MCF 10A (cell line): Measurements from ENCODE around the gene PAQR3. TPM values are rescaled to one million over a fixed set of nuclear protein-coding genes. Genes with fewer than 3 reads are reported as not detected.
A peak's percentile ranks its signal among the peaks of the same experiment; 100 is the strongest.

ENCODE experiments used
- BruUV-seq: library from RNA; stranded (reverse); fragments of 400-500 nt; replicated peaks from 2 replicates; lab custom pipeline; 2021; lab: Mats Ljungman, UMichigan
- CTCF ChIA-PET: fragments of 300-600 bp; sonication (Branson Sonifier 250); formaldehyde crosslinking; extraction: SDS; loops from one replicate; lab custom pipeline; 2021; ENCODE audit warnings: antibody characterized with exemption, inconsistent platforms; lab: Yijun Ruan, JAX
- POLR2A ChIA-PET: fragments of 300-600, 350-650 bp; sonication (Branson Sonifier 250); formaldehyde crosslinking; extraction: SDS; loops from one replicate; lab custom pipeline; 2020; ENCODE audit warnings: antibody characterized with exemption, inconsistent platforms; lab: Yijun Ruan, JAX
- DNase-seq: peaks from one replicate; pipeline ENCODE4 v3.0.0-alpha.2; 2018; ENCODE audit not compliant: unreplicated experiment
- H3K27ac Mint-ChIP-seq: one replicate; pipeline ENCODE4 v1.8.0; 2022; ENCODE audit warnings: mild to moderate bottlenecking, low read depth, mixed read lengths; ENCODE audit not compliant: unreplicated experiment
- H3K27me3 Mint-ChIP-seq: one replicate; pipeline ENCODE4 v1.8.0; 2022; ENCODE audit warnings: mixed read lengths; ENCODE audit not compliant: insufficient read depth, unreplicated experiment
- H3K36me3 Mint-ChIP-seq: one replicate; pipeline ENCODE4 v1.8.0; 2022; ENCODE audit warnings: mild to moderate bottlenecking, moderate library complexity, mixed read lengths; ENCODE audit not compliant: insufficient read depth, unreplicated experiment
- H3K4me1 Mint-ChIP-seq: one replicate; pipeline ENCODE4 v1.8.0; 2022; ENCODE audit warnings: mixed read lengths; ENCODE audit not compliant: insufficient read depth, unreplicated experiment
- H3K4me3 Mint-ChIP-seq: one replicate; pipeline ENCODE4 v1.8.0; 2022; ENCODE audit warnings: mild to moderate bottlenecking, moderate library complexity, mixed read lengths; ENCODE audit not compliant: unreplicated experiment
- H3K9me3 Mint-ChIP-seq: one replicate; pipeline ENCODE4 v1.8.0; 2022; ENCODE audit warnings: mixed read lengths; ENCODE audit not compliant: unreplicated experiment
- intact Hi-C: fragments of 100-400 bp; cut with micrococcal nuclease; formaldehyde crosslinking; loops from 2 replicates; pipeline ENCODE4 v1.14.1; 2022
- total RNA-seq: library from RNA; stranded (reverse); gene quantifications from 2 replicates; pipeline ENCODE4 v1.2.3, GENCODE V29; 2022
- TF ChIP-seq, protein P1 (sequence below): fragments of 200-600 bp; IDR thresholded peaks from one replicate; pipeline ENCODE4 v1.8.0; 2022; ENCODE audit warnings: antibody characterized with exemption, mild to moderate bottlenecking; ENCODE audit not compliant: unreplicated experiment

PAQR3 gene
- total RNA-seq, 1 experiment from 2014 or later, result 11.2 TPM

- no peaks in the 10 kb centered on the region for H3K9me3 Mint-ChIP-seq
- no peak overlapping the region for H3K27ac Mint-ChIP-seq
- no TSS peak for BruUV-seq
- no peak for DNase-seq
- H3K4me1 Mint-ChIP-seq, result peaks cover 5% of the 10 kb centered on the region
- intact Hi-C loops, result no loop called here
- ChIA-PET POLR2A (interaction anchor here (0.5 to 1.6 kb wide), 3 partner anchors 11 to 1095 kb away, joined by 3 to 12 read pairs (median 3); no protein-coding TSS in a partner anchor), CTCF (interaction anchor here (0.6 kb wide), 1 partner anchor 18 kb away, joined by 3 read pairs; no protein-coding TSS in a partner anchor)
- TF ChIP-seq, protein P1, sequence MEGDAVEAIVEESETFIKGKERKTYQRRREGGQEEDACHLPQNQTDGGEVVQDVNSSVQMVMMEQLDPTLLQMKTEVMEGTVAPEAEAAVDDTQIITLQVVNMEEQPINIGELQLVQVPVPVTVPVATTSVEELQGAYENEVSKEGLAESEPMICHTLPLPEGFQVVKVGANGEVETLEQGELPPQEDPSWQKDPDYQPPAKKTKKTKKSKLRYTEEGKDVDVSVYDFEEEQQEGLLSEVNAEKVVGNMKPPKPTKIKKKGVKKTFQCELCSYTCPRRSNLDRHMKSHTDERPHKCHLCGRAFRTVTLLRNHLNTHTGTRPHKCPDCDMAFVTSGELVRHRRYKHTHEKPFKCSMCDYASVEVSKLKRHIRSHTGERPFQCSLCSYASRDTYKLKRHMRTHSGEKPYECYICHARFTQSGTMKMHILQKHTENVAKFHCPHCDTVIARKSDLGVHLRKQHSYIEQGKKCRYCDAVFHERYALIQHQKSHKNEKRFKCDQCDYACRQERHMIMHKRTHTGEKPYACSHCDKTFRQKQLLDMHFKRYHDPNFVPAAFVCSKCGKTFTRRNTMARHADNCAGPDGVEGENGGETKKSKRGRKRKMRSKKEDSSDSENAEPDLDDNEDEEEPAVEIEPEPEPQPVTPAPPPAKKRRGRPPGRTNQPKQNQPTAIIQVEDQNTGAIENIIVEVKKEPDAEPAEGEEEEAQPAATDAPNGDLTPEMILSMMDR, result no peak
- peaks cover 7% of the 10 kb centered on the region for H3K36me3 Mint-ChIP-seq
- H3K4me3 Mint-ChIP-seq, result no peak overlapping the region
- no peaks in the 10 kb centered on the region for H3K27me3 Mint-ChIP-seq
Observed at GRCh38 chr4:78936989-78937388, 2.2 kb downstream of the PAQR3 start.

DNA sequence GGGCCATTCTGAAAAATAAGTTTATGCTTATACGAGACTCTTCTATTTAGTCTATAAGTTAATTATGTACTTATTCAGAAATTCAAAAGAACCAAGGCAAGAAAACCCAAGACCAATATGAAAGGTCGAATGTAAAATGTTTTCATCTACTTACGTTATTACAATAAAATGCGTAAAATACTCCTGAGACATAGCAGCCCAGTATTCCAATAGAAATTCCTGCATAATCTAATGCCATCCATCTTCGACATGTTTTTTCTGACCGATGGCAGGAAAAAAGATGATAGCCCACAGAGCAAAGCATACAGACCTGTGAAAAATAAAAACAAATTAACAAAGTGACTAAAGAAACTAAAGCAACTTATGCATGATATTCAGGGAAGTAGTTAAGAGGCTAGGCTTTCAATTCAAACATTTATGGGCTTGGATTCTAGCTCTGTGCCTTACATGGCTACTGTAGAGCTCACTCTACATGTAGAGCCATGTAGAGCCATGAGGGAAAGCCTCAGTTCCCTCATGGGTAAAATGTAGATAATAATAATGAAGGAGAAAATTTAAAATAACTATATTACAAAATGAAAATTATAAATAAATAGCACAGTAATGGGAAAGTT, 9.1 kb downstream of the PAQR3 start:
- Mint-ChIP-seq H3K9me3 (no peaks in the 10 kb centered on the region), H3K27ac (no peak overlapping the region), H3K4me1 (no peaks in the 10 kb centered on the region), H3K4me3 (no peak overlapping the region), H3K27me3 (no peaks in the 10 kb centered on the region), H3K36me3 (peaks cover 33% of the 10 kb centered on the region)
- no TSS peak for BruUV-seq
- intact Hi-C loops, result no loop called here
- POLR2A ChIA-PET, result no interaction called here
- TF ChIP-seq, protein P1, result no peak
- no peak for DNase-seq
- CTCF ChIA-PET, result no interaction called here

- Mint-ChIP-seq H3K36me3 (peaks cover 37% of the 10 kb centered on the region), H3K27ac (peak overlapping the region; percentile 29), H3K4me3 (no peak overlapping the region), H3K27me3 (no peaks in the 10 kb centered on the region), H3K9me3 (no peaks in the 10 kb centered on the region), H3K4me1 (no peaks in the 10 kb centered on the region)
- TF ChIP-seq, protein P1, result no peak
- BruUV-seq, result no TSS peak
- intact Hi-C loops, result no loop called here
- ChIA-PET POLR2A (interaction anchor here (1.4 kb wide), 1 partner anchor 9 kb away, joined by 7 read pairs; no protein-coding TSS in a partner anchor), CTCF (no interaction called here)
- no peak for DNase-seq
Observed at GRCh38 chr4:78928835-78929234, 10.4 kb downstream of the PAQR3 start.

GRCh38 chr4:78926826-78927225, 12.4 kb downstream of the PAQR3 start:
- H3K27ac Mint-ChIP-seq, result peak overlapping the region; percentile 7
- TF ChIP-seq, protein P1, result no peak
- no TSS peak for BruUV-seq
- no peaks in the 10 kb centered on the region for H3K9me3 Mint-ChIP-seq
- no peak overlapping the region for H3K4me3 Mint-ChIP-seq
- POLR2A ChIA-PET, result interaction anchor here (3.3 kb wide), 1 partner anchor 11 kb away, joined by 12 read pairs; no protein-coding TSS in a partner anchor
- H3K4me1 Mint-ChIP-seq, result no peaks in the 10 kb centered on the region
- CTCF ChIA-PET, result interaction anchor here (0.6 to 0.7 kb wide), 2 partner anchors 11 to 1158 kb away, joined by 3 read pairs; no protein-coding TSS in a partner anchor
- H3K36me3 Mint-ChIP-seq, result peaks cover 37% of the 10 kb centered on the region
- intact Hi-C loops, result no loop called here
- no peak for DNase-seq
- no peaks in the 10 kb centered on the region for H3K27me3 Mint-ChIP-seq
